ENCODE results near the gene ARHGAP4. TPM values are rescaled to one million over a fixed set of nuclear protein-coding genes. Genes with fewer than 3 reads are reported as not detected.
A peak's percentile ranks its signal among the peaks of the same experiment; 100 is the strongest.

ARHGAP4 gene
- total RNA-seq, 2 donors from 2014 or later = 56.0 to 65.0 TPM

DNA sequence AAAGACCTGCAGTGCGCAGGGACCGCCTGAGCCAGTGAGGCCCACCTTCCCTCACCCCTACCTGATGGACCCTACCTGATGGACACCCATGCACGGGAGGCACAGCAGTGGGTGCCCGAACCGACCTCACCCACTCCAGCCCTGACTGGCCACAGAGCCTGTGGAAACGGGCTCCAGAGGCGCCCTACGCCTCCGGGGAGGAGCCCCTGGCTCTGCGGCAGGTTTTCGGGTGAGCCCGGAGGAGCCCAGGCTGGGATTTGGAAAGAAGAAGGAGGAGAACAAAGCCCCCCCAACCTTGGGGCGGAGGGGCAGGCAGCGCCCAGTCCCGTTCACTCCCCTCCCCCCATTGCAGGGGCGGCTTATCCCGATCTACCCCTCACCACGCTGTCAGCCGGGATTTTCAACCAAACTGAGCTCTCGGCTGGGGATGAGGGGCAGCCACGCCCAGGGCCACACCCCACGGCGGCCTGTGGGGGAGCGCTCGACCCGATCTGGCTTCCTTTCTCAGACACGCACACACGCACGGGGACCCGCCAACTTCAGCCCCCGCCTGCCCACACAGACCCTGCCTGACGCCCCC, 40.8 kb downstream of the ARHGAP4 start:
- peaks cover 17% of the 10 kb centered on the region for H3K27me3 ChIP-seq (ENCODE audit: control insufficient read depth, insufficient read depth, low read length, poor library complexity, severe bottlenecking)
- H3K36me3 Mint-ChIP-seq (ENCODE audit: low read depth) = no peaks in the 10 kb centered on the region
- H3K9me3 Mint-ChIP-seq = peaks cover 55% of the 10 kb centered on the region
- H3K36me3 ChIP-seq (ENCODE audit: control insufficient read depth, insufficient read depth, low read length) = no peaks in the 10 kb centered on the region
- no peaks in the 10 kb centered on the region for H3K9me3 ChIP-seq (ENCODE audit: control insufficient read depth, low read length)
- H3K4me1 ChIP-seq (ENCODE audit: control insufficient read depth, insufficient read depth, low read length) = peaks cover 3% of the 10 kb centered on the region
- H3K27ac Mint-ChIP-seq = no peak overlapping the region
- H3K4me3 ChIP-seq (ENCODE audit: low read length) = no peak overlapping the region
- peaks cover 6% of the 10 kb centered on the region for H3K4me1 Mint-ChIP-seq
- TF ChIP-seq, protein P1, sequence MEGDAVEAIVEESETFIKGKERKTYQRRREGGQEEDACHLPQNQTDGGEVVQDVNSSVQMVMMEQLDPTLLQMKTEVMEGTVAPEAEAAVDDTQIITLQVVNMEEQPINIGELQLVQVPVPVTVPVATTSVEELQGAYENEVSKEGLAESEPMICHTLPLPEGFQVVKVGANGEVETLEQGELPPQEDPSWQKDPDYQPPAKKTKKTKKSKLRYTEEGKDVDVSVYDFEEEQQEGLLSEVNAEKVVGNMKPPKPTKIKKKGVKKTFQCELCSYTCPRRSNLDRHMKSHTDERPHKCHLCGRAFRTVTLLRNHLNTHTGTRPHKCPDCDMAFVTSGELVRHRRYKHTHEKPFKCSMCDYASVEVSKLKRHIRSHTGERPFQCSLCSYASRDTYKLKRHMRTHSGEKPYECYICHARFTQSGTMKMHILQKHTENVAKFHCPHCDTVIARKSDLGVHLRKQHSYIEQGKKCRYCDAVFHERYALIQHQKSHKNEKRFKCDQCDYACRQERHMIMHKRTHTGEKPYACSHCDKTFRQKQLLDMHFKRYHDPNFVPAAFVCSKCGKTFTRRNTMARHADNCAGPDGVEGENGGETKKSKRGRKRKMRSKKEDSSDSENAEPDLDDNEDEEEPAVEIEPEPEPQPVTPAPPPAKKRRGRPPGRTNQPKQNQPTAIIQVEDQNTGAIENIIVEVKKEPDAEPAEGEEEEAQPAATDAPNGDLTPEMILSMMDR (conservative IDR thresholded peaks at IDR 0.05) = no peak
- DNase-seq = no peak
- no peak overlapping the region for H3K9ac ChIP-seq (ENCODE audit: extremely low read depth, low read length, poor library complexity, severe bottlenecking)
- peak overlapping the region; percentile 49 for H3K4me3 Mint-ChIP-seq
- peaks cover 19% of the 10 kb centered on the region for H3K27me3 Mint-ChIP-seq (ENCODE audit: insufficient read depth)
- whole genome bisulfite sequencing, 2 experiments (ENCODE audit: insufficient coverage in 1 of 2, insufficient read length in 1 of 2) = 0 to 9% methylated on average over 1 to 31 of the region's 32 CpGs
- H3K27ac ChIP-seq (ENCODE audit: low read depth, low read length) = no peak overlapping the region

DNA sequence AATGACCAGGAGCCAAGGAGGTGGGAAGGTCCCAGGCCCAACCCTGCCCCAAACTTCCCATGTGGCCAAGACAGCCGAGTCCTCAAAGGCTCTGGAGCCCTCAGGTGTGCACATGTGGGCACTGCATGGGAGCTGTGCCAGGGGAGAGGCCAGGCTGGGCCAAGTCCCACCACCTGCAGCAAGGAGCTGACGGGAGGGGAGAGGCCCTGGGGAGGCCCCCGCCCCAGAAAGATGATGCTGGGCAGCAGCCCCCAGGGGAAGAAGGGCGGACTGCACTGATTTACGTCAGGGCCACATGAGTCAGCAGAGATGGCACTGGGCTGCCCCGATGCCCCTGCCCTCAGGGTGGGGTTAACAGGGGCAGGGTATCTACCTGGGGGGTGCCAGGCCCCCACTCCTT, 41.5 kb downstream of the ARHGAP4 start:
- TF ChIP-seq, protein P1 (conservative IDR thresholded peaks at IDR 0.05) = peak; percentile 61
- Histone ChIP-seq H3K27ac (ENCODE audit: low read depth, low read length) (no peak overlapping the region), H3K36me3 (ENCODE audit: control insufficient read depth, insufficient read depth, low read length) (no peaks in the 10 kb centered on the region), H3K4me1 (ENCODE audit: control insufficient read depth, insufficient read depth, low read length) (peaks cover 3% of the 10 kb centered on the region), H3K9ac (ENCODE audit: extremely low read depth, low read length, poor library complexity, severe bottlenecking) (no peak overlapping the region), H3K4me3 (ENCODE audit: low read length) (no peak overlapping the region), H3K9me3 (ENCODE audit: control insufficient read depth, low read length) (no peaks in the 10 kb centered on the region), H3K27me3 (ENCODE audit: control insufficient read depth, insufficient read depth, low read length, poor library complexity, severe bottlenecking) (peaks cover 17% of the 10 kb centered on the region)
- Mint-ChIP-seq H3K4me1 (peaks cover 9% of the 10 kb centered on the region), H3K9me3 (peaks cover 52% of the 10 kb centered on the region), H3K27me3 (ENCODE audit: insufficient read depth) (peaks cover 18% of the 10 kb centered on the region), H3K36me3 (ENCODE audit: low read depth) (no peaks in the 10 kb centered on the region), H3K27ac (no peak overlapping the region), H3K4me3 (peak overlapping the region; percentile 49)
- WGBS, 2 experiments (ENCODE audit: insufficient coverage in 1 of 2, insufficient read length in 1 of 2) = 78% methylated on average over 6 of the region's 6 CpGs; no CpG with 5 or more reads in 1 of the 2 experiments
- DNase-seq = no peak

DNA sequence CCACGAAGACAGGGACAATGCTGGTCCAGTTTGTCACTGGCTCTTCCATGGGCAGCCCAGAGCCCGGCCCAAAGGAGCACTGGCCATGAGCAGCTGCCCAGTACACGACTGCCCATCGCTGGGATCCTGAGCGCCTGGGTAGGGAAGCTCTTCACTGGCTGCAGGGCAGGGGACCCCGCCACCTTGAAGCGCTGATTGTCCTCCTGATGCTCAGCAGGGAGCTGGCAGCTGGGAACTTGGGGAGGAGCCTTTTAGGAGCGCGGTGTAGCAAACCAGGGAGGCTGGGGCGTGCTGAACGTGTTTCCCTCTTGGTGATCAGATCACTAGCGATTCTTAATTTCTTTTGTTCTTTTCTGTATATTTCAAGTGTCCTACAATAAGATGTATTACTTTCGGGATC, 41.9 kb downstream of the ARHGAP4 start:
- Mint-ChIP-seq H3K36me3 (ENCODE audit: low read depth) (no peaks in the 10 kb centered on the region), H3K4me3 (no peak overlapping the region)
- WGBS, 2 experiments (ENCODE audit: insufficient coverage in 1 of 2, insufficient read length in 1 of 2) = 84% methylated on average over 12 of the region's 13 CpGs; no CpG with 5 or more reads in 1 of the 2 experiments

More for the DNA sequence above, 41.9 kb downstream of the ARHGAP4 start:
- Mint-ChIP-seq H3K27me3 (ENCODE audit: insufficient read depth) (peaks cover 16% of the 10 kb centered on the region), H3K9me3 (peaks cover 47% of the 10 kb centered on the region), H3K27ac (no peak overlapping the region), H3K4me1 (peaks cover 13% of the 10 kb centered on the region)
- peaks cover 17% of the 10 kb centered on the region for H3K27me3 ChIP-seq (ENCODE audit: control insufficient read depth, insufficient read depth, low read length, poor library complexity, severe bottlenecking)
- H3K9ac ChIP-seq (ENCODE audit: extremely low read depth, low read length, poor library complexity, severe bottlenecking) = no peak overlapping the region
- no peak overlapping the region for H3K27ac ChIP-seq (ENCODE audit: low read depth, low read length)
- DNase-seq = no peak
- H3K9me3 ChIP-seq (ENCODE audit: control insufficient read depth, low read length) = no peaks in the 10 kb centered on the region
- no peaks in the 10 kb centered on the region for H3K36me3 ChIP-seq (ENCODE audit: control insufficient read depth, insufficient read depth, low read length)
- no peak overlapping the region for H3K4me3 ChIP-seq (ENCODE audit: low read length)
- peaks cover 3% of the 10 kb centered on the region for H3K4me1 ChIP-seq (ENCODE audit: control insufficient read depth, insufficient read depth, low read length)
- TF ChIP-seq, protein P1 (conservative IDR thresholded peaks at IDR 0.05) = no peak
